Astrocyte (in vitro differentiated cells and primary cell): Measurements from ENCODE around the gene FAM151A. TPM values are rescaled to one million over a fixed set of nuclear protein-coding genes. Genes with fewer than 3 reads are reported as not detected.

Source experiments
- DNase-seq: peaks from one replicate; pipeline ENCODE4 v3.0.0-alpha.2; 2010; ENCODE audit warnings: low read depth
- FAIRE-seq: peaks from 2 replicates; lab custom pipeline; 2011; peaks lifted over from hg19 to GRCh38; lab: Jason Lieb, UNC
- H2AFZ ChIP-seq: 2 replicates; pipeline ENCODE4 v1.6.0; 2012; ENCODE audit warnings: low read depth, low read length, inconsistent platforms
- H3K27ac ChIP-seq: 2 replicates; pipeline ENCODE4 v1.5.1; 2011; ENCODE audit warnings: low read depth, low read length, inconsistent platforms
- H3K27me3 ChIP-seq: 2 replicates; pipeline ENCODE4 v1.6.0; 2011; ENCODE audit warnings: low read length, inconsistent platforms; ENCODE audit not compliant: insufficient read depth
- H3K36me3 ChIP-seq: 2 replicates; pipeline ENCODE4 v1.5.1; 2011; ENCODE audit warnings: low read length, inconsistent platforms; ENCODE audit not compliant: insufficient read depth
- H3K4me1 ChIP-seq: 2 replicates; pipeline ENCODE4 v1.5.1; 2011; ENCODE audit warnings: low read length, inconsistent platforms; ENCODE audit not compliant: insufficient read depth
- H3K4me2 ChIP-seq: 2 replicates; pipeline ENCODE4 v1.6.0; 2012; ENCODE audit warnings: low read length, inconsistent platforms
- H3K4me3 ChIP-seq: 2 replicates; pipeline ENCODE4 v1.5.1; 2011; ENCODE audit warnings: low read depth, mild to moderate bottlenecking, low read length, inconsistent platforms; ENCODE audit not compliant: insufficient read depth
- H3K79me2 ChIP-seq: 2 replicates; pipeline ENCODE4 v1.6.0; 2012; ENCODE audit warnings: mild to moderate bottlenecking, low read length, inconsistent platforms; ENCODE audit not compliant: insufficient read depth
- H3K9ac ChIP-seq: 2 replicates; pipeline ENCODE4 v1.6.0; 2012; ENCODE audit warnings: mild to moderate bottlenecking, low read length, inconsistent platforms
- H3K9me3 ChIP-seq: 2 replicates; pipeline ENCODE4 v1.5.1; 2012; ENCODE audit warnings: low read depth, mild to moderate bottlenecking, low read length, inconsistent platforms; ENCODE audit not compliant: insufficient read depth
- H4K20me1 ChIP-seq: 2 replicates; pipeline ENCODE4 v1.6.0; 2012; ENCODE audit warnings: low read length, inconsistent platforms; ENCODE audit not compliant: insufficient read depth
- H3K27ac Mint-ChIP-seq: one replicate; pipeline ENCODE4 v1.8.0; 2021; ENCODE audit warnings: mild to moderate bottlenecking, mixed read lengths; ENCODE audit not compliant: unreplicated experiment
- H3K27me3 Mint-ChIP-seq: one replicate; pipeline ENCODE4 v1.8.0; 2021; ENCODE audit warnings: low read depth, mixed read lengths; ENCODE audit not compliant: unreplicated experiment
- H3K36me3 Mint-ChIP-seq: one replicate; pipeline ENCODE4 v1.8.0; 2021; ENCODE audit warnings: low read depth, mixed read lengths; ENCODE audit not compliant: unreplicated experiment
- H3K4me1 Mint-ChIP-seq: one replicate; pipeline ENCODE4 v1.8.0; 2021; ENCODE audit warnings: low read depth, mixed read lengths; ENCODE audit not compliant: unreplicated experiment
- H3K4me3 Mint-ChIP-seq: one replicate; pipeline ENCODE4 v1.8.0; 2021; ENCODE audit warnings: mild to moderate bottlenecking, moderate library complexity, mixed read lengths; ENCODE audit not compliant: unreplicated experiment
- H3K9me3 Mint-ChIP-seq: one replicate; pipeline ENCODE4 v1.8.0; 2021; ENCODE audit warnings: mild to moderate bottlenecking, mixed read lengths; ENCODE audit not compliant: unreplicated experiment
- EZH2 ChIP-seq: IDR thresholded peaks from 2 replicates; pipeline ENCODE4 v1.6.1; 2012; ENCODE audit warnings: mild to moderate bottlenecking, low read length, inconsistent platforms; ENCODE audit not compliant: insufficient read depth
- total RNA-seq: library from RNA; stranded (reverse); gene quantifications from 2 replicates; pipeline ENCODE4 v1.2.1, GENCODE V29; 2021
- TF ChIP-seq, protein P1 (sequence below): IDR thresholded peaks from 2 replicates; pipeline ENCODE4 v1.5.1; 2011; ENCODE audit warnings: low read depth, mild to moderate bottlenecking, inconsistent platforms, low read length, moderate library complexity; ENCODE audit not compliant: insufficient read depth

FAM151A gene
- total RNA-seq, 1 donor from 2014 or later, result not detected

GRCh38 chr1:54606096-54606989 is 17.0 kb downstream of the FAM151A start:
- H3K9me3 ChIP-seq, result no peaks in the 10 kb centered on the region
- TF ChIP-seq, protein P1, sequence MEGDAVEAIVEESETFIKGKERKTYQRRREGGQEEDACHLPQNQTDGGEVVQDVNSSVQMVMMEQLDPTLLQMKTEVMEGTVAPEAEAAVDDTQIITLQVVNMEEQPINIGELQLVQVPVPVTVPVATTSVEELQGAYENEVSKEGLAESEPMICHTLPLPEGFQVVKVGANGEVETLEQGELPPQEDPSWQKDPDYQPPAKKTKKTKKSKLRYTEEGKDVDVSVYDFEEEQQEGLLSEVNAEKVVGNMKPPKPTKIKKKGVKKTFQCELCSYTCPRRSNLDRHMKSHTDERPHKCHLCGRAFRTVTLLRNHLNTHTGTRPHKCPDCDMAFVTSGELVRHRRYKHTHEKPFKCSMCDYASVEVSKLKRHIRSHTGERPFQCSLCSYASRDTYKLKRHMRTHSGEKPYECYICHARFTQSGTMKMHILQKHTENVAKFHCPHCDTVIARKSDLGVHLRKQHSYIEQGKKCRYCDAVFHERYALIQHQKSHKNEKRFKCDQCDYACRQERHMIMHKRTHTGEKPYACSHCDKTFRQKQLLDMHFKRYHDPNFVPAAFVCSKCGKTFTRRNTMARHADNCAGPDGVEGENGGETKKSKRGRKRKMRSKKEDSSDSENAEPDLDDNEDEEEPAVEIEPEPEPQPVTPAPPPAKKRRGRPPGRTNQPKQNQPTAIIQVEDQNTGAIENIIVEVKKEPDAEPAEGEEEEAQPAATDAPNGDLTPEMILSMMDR, result no peak
- TF ChIP-seq EZH2, result no peak
- no peak overlapping the region for H3K4me3 ChIP-seq
- Mint-ChIP-seq H3K4me1 (peaks cover 7% of the 10 kb centered on the region), H3K27ac (no peak overlapping the region), H3K4me3 (no peak overlapping the region), H3K9me3 (no peaks in the 10 kb centered on the region), H3K27me3 (peaks cover 23% of the 10 kb centered on the region), H3K36me3 (peaks cover 4% of the 10 kb centered on the region)
- H3K36me3 ChIP-seq, result no peaks in the 10 kb centered on the region
- H2AFZ ChIP-seq, result no peak overlapping the region
- H3K27me3 ChIP-seq, result no peaks in the 10 kb centered on the region
- no peak overlapping the region for H3K27ac ChIP-seq
- no peaks in the 10 kb centered on the region for H3K4me1 ChIP-seq
- no peak overlapping the region for H3K9ac ChIP-seq
- H4K20me1 ChIP-seq, result no peaks in the 10 kb centered on the region
- no peak overlapping the region for H3K4me2 ChIP-seq
- DNase-seq (no peak), FAIRE-seq (no peak)
- no peaks in the 10 kb centered on the region for H3K79me2 ChIP-seq

- Histone ChIP-seq H3K36me3 (no peaks in the 10 kb centered on the region), H3K4me1 (no peaks in the 10 kb centered on the region), H3K9ac (no peak overlapping the region), H3K27me3 (no peaks in the 10 kb centered on the region), H3K4me3 (no peak overlapping the region), H2AFZ (no peak overlapping the region), H3K27ac (no peak overlapping the region), H4K20me1 (no peaks in the 10 kb centered on the region), H3K4me2 (no peak overlapping the region), H3K79me2 (no peaks in the 10 kb centered on the region), H3K9me3 (no peaks in the 10 kb centered on the region)
- TF ChIP-seq EZH2, result no peak
- TF ChIP-seq, protein P1, result no peak
- DNase-seq, result no peak
- Mint-ChIP-seq H3K27me3 (peaks cover 23% of the 10 kb centered on the region), H3K27ac (no peak overlapping the region), H3K4me3 (no peak overlapping the region), H3K9me3 (peaks cover 2% of the 10 kb centered on the region), H3K4me1 (no peaks in the 10 kb centered on the region), H3K36me3 (peaks cover 4% of the 10 kb centered on the region)
- no peak for FAIRE-seq
Observed at GRCh38 chr1:54604572-54605370, 18.6 kb downstream of the FAM151A start.
